ENCODE measurements around the gene ZNF302. TPM values are rescaled to one million over a fixed set of nuclear protein-coding genes. Genes with fewer than 3 reads are reported as not detected.
"Not testable (repeated sequence)": the region's sequence is repeated elsewhere in the genome, so short reads cannot be mapped to it uniquely, and the experiment has no call there.

The ZNF302 gene
- total RNA-seq = 10 to 100 TPM; 22.9 to 26.0 TPM
- long read RNA-seq, donor 1, partial matches to known transcripts = 1 of 16 reads
- long read RNA-seq, donor 1, other reads (novel, unspliced or antisense) = 6 of 16 reads
- long read RNA-seq, donor 2, partial matches to known transcripts = 2 of 23 reads
- long read RNA-seq, donor 2, other reads (novel, unspliced or antisense) = 9 of 23 reads

- DNase-seq (ENCODE audit: low spot score) = peak; percentile 99
Measured at GRCh38 chr19:34677386-34678084, at the start of gene ZNF302. TSS of gene ZNF302 (plus strand) at chr19:34677678. CDS start at chr19:34678805, 1,127 bp downstream.

GRCh38 chr19:34633802-34634201 is 43.7 kb upstream of the ZNF302 start:
- intact Hi-C loops (cut with DNase I) = no loop called here
- DNase-seq (ENCODE audit: low spot score) = no peak

More at GRCh38 chr19:34677386-34678084, at the start of gene ZNF302:
- intact Hi-C loops (cut with DNase I) = no loop called here

- intact Hi-C loops (cut with DNase I) = loop anchor here in 1 of 2 donors (5.0 kb wide), 1 partner anchor 73 kb away; no protein-coding TSS in a partner anchor
- no peak for DNase-seq (ENCODE audit: low spot score)
Measured at GRCh38 chr19:34639491-34640085, 37.9 kb upstream of the ZNF302 start.

DNA sequence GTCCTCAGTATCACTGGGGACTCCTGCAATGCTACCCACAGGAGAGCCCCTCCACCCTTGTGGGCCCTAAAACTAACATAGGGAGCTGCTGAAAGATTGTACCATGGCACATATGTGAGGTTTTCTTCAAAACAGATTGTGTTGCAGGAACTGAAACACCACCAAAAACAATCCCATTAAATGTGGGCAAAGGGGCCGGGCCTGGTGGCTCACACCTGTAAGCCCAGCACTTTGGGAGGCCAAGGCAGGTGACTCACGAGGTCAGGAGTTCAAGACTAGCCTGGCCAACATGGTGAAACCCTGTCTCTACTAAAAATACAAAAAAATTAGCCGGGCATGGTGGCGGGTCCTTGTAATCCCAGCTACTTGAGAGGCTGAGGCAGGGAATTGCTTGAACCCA is 35.2 kb upstream of the ZNF302 start:
- DNase-seq (ENCODE audit: low spot score) = no peak
- intact Hi-C loops (cut with DNase I) = no loop called here

- intact Hi-C loops (cut with DNase I) = no loop called here
Measured at GRCh38 chr19:34644991-34645461, 32.5 kb upstream of the ZNF302 start.

GRCh38 chr19:34645551-34645950 is 31.9 kb upstream of the ZNF302 start:
- intact Hi-C loops (cut with DNase I) = no loop called here
- no peak for DNase-seq (ENCODE audit: low spot score)

More at GRCh38 chr19:34644991-34645461, 32.5 kb upstream of the ZNF302 start:
- no peak for DNase-seq (ENCODE audit: low spot score)

DNA sequence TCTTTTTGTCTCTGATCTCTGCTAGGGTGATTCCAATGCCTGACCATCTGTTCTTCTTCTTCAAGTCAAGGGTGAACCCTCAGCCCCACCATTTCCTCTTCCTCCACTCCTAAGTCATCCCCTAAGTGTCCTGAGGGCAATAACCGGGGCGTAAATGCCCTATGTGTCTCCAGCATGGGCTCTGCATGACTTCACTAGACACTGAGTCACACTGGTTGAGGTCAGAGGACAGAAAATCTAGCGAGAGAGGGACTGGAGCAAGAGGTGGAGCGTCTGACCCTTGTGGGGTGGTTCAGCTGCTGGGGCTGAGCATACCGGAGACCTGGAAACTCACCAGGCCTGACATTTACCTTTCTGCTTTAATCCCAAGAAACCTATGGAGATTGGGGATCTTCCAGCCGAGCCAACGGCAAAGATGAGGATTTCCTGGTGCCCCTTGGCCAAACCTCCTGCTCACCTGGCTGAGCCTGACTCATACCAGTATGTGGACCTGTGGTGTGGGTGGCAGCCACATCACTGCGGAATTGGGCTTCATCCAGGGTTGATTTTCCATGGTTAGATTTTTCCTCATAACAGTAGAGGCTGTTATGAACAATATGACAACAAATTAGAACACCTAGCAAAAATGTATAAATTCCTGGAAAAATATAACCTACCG is 27.5 kb upstream of the ZNF302 start:
- intact Hi-C loops (cut with DNase I) = no loop called here
- no peak for DNase-seq (ENCODE audit: low spot score)

- DNase-seq (ENCODE audit: low spot score) = no peak
- intact Hi-C loops (cut with DNase I) = no loop called here
Measured at GRCh38 chr19:34651747-34652146, 25.7 kb upstream of the ZNF302 start.

- DNase-seq (ENCODE audit: low spot score) = no peak
- intact Hi-C loops (cut with DNase I) = no loop called here
Measured at GRCh38 chr19:34654796-34655195, 22.7 kb upstream of the ZNF302 start.

DNA sequence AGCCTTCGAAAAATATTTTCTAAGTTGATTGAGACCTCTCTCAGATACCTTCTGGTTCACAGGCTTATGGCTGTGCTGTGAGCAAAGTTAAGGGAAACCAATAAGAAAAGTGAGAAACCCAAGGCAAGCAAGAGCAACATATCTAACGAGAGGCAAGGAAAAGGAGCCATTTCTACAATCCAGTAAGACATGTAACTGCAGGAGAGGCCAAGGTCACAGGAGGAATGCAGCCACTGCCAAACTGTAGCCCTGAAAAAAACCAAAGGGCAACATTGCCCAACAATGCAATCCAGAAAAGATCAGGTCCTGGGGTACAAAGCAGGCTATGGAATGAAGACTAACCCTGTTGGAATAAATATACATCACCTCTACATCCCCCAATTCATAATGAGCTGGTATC is 21.8 kb upstream of the ZNF302 start:
- intact Hi-C loops (cut with DNase I) = no loop called here

DNA sequence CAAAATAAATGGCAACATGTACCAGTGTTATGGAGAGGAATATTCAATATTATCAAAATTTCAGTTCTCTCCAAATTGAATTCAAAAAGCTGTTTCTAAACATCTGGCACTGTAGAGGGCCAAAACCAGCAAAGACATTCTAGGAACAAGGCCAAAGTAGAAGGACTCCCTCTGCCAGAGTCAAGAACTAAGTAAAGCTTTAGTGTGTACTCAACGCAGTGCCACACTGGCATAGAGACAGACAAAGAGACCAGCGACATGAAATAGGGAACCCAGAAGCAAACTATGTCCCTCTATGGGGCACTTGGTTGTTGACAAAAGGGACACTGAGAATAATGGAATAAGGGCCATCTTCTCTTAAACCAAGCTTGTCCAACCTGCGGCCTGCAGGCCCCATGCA is 16.1 kb upstream of the ZNF302 start:
- intact Hi-C loops (cut with DNase I) = no loop called here
- DNase-seq (ENCODE audit: low spot score) = no peak

More for the DNA sequence above, 21.8 kb upstream of the ZNF302 start:
- no peak for DNase-seq (ENCODE audit: low spot score)

- DNase-seq (ENCODE audit: low spot score) = no peak
- intact Hi-C loops (cut with DNase I) = no loop called here
Measured at GRCh38 chr19:34662919-34663318, 14.6 kb upstream of the ZNF302 start.

DNA sequence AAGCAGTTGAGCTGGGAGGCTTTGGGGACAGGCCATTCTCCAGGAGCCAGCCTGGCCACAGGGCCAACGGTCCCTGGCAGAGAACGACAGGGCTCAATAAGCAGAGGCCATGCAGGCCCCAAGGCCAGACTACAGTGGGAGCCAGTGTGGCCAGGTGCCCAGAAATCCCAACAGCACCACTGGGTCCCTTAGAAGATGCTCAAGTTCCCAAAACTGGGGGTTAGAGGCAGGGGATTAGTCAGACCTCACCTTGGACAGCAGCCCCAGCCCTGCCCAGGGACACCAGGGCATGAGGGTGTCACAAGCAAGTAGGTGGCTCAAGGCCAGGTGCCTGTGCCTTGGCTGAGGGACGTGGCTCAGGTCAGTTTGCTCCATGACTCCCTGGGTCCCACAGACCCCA is 13.3 kb upstream of the ZNF302 start:
- DNase-seq (ENCODE audit: low spot score) = no peak
- intact Hi-C loops (cut with DNase I) = no loop called here

DNA sequence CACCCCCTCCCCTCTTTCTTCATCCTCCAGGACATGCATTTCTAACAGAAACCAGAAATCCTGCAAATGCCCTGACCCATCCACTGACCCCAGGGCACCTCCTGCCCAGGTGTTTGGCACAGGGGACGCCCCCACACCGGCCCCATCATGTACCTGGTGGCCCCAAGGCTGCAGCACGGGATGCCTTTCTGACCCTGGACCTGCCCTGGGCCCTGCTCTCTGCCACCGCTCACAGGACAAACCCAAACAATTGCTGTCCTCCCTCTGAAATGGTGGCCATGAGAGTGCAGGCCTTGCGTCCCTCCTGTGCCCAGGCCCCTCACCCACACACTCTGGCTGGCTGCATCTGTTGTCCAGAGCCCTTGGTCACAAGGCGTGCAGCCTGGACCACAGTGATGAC is 12.6 kb upstream of the ZNF302 start:
- DNase-seq (ENCODE audit: low spot score) = no peak
- intact Hi-C loops (cut with DNase I) = no loop called here

DNA sequence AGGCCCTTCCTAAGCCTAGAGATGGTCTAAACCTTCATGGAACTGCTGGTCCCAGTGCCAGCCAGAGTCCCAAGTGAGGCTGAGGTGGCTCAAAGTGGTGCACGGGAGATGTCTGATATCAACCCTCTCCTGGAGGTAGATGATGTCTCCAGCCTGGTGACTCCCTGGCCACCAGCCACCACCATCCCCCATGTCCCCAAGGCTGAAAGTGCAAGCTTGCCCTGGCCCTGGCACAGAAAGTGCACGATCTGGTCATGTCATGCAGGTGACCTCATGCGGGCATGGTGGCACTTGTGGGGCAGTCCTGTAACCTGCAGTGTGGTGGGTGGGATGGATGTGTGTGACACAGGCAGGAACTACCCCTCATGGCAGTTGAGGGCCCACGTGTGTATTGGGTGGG is 12.2 kb upstream of the ZNF302 start:
- intact Hi-C loops (cut with DNase I); DNase-seq (ENCODE audit: low spot score): not testable (repeated sequence)

GRCh38 chr19:34666200-34666957 is 11.1 kb upstream of the ZNF302 start:
- DNase-seq (ENCODE audit: low spot score) = no peak

GRCh38 chr19:34666958-34667265 is 10.6 kb upstream of the ZNF302 start:
- intact Hi-C loops (cut with DNase I) = no loop called here
- no peak for DNase-seq (ENCODE audit: low spot score)

More at GRCh38 chr19:34666200-34666957, 11.1 kb upstream of the ZNF302 start:
- intact Hi-C loops (cut with DNase I) = no loop called here

GRCh38 chr19:34667349-34668076 is 10.0 kb upstream of the ZNF302 start:
- intact Hi-C loops (cut with DNase I) = no loop called here
- DNase-seq (ENCODE audit: low spot score) = no peak

All from posterior vena cava (tissue), 2 donors.